SKM-1 treated with dmso at 0.1 percent for 144 hours (cell line): ENCODE measurements around the gene SQOR.

ENCODE experiments used
- DNase-seq: peaks from one replicate; lab custom pipeline; 2025; ENCODE audit not compliant: unreplicated experiment; lab: John Stamatoyannopoulos, UW

SQOR gene

GRCh38 chr15:45704329-45705249 lies 69.8 kb downstream of the SQOR start:
- DNase-seq: no peak

- DNase-seq: peak; percentile 66
Observed at GRCh38 chr15:45705510-45706473, 71.0 kb downstream of the SQOR start.

DNA sequence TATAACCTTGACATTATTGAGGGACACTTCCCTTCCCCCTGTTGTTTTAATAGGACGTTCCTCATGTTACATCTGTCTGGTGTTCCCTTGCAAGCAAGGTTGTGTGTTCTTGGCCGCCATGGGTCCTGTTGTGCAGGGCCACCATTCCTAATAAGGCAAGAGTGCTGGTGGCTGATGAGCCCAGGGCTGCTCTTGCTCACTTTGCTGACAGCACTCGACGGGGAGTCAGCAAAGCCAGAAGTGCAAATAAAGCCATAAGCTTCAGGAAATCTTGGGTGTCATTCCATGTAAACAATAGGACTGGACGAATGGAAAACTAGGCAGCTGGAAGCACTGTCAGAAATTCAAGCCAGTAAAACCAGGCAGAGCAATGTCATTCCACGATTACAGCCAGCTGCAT lies 75.8 kb downstream of the SQOR start:
- no peak for DNase-seq

DNA sequence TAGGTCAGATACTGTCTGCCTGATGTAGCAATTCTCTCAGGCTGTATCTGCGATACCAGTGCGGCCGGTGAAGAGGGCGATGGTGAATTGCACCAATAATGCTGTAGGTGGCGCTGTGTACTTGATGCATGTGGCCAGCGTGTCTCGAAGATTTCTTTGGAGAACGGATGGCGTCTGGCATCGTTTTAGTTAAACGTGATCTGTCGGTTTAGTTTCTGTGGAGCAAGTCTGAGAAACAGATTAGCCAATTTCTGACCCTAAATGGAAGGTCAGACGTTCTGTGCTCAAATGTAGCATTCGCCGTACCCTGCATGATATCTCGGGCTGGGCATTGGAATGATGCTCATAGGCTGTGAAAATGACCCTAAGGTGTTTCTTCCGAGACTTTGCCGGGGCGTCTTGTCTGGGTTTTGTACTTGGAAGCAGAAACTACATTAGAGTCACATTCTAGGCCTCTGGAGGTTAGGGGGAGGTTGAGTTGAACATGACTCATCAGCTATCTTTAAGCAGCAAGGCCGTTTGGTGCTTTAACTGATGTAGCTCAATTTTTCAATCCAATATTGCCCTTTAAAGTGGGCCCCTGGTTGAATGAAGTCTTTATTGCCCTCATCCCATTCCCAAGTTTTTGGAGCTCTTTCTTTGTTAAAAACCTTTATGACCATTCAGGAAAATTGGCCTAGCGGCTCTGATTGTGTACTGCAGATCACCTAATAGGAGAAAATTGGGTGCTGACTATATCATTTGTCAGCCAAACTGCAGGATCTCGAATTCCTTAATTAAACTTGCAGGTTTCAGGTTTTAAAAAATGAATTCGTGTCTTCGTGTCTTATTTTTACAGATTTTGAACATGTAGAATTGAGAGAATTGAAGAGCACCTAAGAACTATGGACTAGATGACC lies 80.0 kb downstream of the SQOR start:
- peak; percentile 16 for DNase-seq

DNA sequence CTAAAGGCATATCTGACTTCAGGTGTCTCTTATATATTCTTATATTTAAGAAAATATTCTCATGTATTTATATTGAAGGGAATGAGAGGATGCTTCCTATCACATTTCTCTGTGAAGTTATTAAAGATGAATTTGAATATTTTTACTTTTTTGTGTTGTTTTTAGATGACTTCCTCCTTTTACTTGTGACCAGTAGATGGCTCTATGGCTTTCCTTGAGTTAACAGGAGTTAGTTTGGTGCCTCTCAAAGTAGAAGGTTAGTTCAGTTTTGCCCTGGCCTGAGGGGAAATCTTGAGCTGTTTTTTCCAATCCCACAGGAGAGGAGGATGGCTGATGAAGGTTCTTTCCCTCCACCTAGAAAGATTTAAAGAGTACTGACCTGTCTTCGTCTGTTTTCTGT lies 80.7 kb downstream of the SQOR start:
- peak; percentile 29 for DNase-seq

- DNase-seq: no peak
Observed at GRCh38 chr15:45719490-45719889, 84.7 kb downstream of the SQOR start.

GRCh38 chr15:45720183-45720582 lies 85.4 kb downstream of the SQOR start:
- DNase-seq: no peak

DNA sequence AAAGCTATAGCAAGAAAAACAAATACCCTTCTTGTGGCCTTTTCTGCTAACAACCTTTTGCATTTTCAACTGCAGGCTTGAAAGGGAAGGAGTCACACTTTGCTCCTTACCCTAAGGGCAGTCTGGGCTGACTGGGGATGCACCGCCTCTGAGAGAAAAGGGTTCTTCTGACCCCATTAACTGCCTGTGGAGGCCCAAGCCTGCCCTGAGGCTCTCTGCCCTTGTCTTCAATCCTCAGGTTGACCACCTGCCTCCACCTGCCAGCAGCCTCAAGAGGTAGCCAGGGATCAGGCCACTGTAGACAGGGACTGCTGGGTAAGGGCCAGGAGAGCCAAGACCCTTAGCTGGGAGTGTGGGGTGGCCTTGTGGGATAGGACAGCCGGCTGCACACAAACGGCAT lies 93.8 kb downstream of the SQOR start:
- DNase-seq: no peak

DNA sequence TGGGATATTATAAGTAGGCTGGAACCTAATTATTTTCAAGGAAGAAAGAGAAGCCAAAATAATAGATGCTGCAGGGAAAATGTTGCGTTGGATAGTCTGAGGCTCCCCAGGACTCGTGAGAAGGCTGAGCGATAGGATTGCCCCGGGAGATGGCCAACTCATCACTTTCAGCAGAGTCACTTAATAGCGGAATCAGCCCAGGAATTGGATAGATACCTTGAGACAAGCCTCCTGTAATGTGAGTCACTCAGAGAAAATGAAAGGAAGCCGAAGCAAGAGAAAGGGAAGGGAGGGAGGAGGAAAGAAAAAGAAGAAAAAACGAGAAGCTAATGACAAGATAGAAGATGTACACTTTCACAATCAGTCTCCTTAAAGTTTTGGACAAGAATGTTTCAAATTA lies 94.3 kb downstream of the SQOR start:
- no peak for DNase-seq

GRCh38 chr15:45731343-45731742 lies 96.5 kb downstream of the SQOR start:
- DNase-seq: no peak

DNA sequence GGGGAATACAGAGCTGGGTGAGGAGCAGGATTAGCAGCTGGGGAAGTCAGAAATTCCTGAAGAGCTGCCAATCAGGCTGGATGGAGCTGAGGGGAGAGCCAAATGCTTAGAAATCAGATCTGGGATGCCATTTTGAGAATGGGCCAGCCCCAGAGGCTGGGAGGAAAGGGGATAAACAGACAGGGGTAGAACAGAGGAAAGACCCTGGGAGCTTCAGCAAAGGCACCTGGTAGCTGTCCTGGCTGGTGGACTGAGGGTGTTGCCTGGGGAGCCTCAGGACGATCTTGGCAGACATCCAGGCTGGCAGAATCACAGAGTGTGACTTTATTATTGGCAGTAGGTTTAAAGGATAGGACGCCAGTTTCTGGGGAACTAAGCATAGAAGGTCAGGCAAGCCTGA lies 97.8 kb downstream of the SQOR start:
- DNase-seq: no peak

GRCh38 chr15:45734260-45734711 lies 99.5 kb downstream of the SQOR start:
- no peak for DNase-seq
